NCI-H1436 (cell line): Measurements from ENCODE around the gene GNE.
"Not testable (repeated sequence)": the region's sequence is repeated elsewhere in the genome, so short reads cannot be mapped to it uniquely, and the experiment has no call there.

Experiments
- DNase-seq: peaks from one replicate; lab custom pipeline; 2025; lab: John Stamatoyannopoulos, UW

GNE gene

DNA sequence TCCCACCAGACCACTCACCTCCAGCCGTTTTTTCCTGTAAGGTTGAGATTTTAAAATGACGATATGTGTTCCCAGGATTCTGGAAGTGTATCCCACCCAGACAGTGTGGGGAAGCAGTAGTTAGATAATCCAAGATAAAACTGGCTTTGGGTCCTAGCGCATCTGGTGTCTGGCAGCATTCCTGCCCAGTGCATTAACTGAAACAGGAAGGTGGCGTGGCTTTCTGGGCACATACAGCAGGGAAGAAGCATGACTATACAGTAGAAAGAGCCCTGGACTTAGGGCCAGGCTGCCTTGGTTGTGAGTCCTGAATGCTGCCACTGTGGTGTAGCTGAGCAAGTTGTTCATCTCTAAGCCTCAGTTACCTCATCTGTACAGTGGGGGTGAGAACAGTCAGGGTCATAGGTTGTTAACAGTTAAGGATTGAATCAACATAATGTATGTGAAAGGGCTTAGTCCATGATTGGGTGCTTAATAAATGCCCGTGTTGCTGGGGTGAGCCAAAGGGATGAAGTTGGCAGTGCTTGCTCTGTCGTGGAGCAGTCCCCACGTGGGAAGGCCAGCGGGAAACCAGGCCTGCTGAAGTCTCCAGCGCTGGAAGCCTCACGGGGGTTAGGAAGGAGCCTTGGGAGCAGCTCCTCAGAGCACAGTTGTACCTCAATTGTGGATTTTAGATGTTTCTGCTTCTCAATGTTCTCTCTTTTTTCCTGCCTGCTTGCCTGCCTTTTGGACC, 49.6 kb downstream of the GNE start:
- DNase-seq = no peak

DNA sequence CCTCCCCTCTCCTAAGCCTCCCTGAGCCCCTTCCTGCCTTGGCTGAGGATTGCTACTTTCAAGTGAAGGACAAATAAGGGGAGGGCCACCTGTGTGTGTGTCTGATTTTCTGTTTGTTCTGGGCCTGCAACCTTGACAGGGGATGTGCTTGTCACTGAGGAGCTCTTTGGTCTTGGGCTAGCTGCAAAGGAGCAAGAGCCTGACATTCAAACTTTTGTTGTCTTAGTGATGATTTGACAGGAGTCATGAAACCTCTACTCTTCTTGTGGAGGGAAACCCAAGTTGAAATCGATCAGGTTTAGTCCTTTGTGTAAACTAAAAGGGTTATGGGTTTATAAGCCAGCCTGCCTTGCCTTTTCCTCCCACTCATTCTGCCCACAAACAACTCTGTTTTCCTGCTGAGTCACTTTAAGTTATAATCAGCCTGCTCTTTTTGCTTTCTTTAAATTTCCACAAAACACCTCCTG, 50.7 kb downstream of the GNE start:
- DNase-seq = no peak

DNA sequence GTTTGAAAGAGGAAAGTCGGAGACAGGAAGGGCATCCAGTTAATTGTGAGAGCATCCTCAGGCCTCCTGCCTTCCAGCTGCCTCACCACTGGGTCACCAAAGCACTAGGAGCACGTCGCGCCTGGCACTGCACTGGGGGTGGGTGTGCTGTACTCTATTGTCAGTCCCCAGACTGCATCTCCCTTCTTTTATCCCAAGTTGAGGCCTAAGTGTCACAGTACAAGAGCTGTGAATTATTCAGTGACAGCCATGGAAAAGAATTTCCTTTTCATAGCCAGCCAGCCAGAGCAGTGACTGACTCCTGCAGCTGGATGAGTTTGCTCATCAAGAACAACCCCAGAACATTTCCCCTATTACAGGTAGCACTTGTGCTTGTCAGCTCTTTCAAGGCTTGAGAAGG, 51.2 kb downstream of the GNE start:
- DNase-seq = no peak

DNA sequence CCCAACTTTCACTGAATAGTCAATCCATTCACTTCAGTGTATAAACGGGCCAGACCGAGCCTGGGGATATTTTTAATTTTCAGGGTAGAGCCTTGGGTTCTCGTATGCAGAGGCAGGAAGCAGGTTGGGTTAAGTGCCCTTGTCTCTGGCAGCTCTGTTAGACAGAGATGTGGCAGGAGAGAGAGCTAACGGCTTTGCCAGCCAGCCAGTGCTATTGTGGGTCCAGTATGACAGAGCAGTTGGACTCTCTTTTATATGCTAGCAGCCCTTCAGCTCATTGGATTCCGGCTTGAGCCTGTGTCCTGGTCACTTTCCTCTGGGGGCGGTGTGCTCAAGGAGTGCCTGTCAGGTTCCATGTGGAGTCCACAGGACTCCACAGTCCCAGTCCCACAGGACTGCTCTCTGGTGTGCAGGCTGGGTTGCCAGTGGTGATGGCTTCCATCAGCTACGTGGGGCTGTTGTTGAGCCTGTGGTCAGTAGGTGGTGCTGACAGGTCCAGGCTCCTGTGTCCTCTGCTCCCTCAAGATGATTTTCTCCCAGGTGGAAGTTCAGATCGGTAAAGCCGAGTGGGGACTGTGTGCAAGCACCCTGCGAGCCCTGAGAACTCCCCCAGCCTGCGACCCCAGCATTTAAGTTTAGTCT, 53.2 kb downstream of the GNE start:
- DNase-seq = no peak

DNA sequence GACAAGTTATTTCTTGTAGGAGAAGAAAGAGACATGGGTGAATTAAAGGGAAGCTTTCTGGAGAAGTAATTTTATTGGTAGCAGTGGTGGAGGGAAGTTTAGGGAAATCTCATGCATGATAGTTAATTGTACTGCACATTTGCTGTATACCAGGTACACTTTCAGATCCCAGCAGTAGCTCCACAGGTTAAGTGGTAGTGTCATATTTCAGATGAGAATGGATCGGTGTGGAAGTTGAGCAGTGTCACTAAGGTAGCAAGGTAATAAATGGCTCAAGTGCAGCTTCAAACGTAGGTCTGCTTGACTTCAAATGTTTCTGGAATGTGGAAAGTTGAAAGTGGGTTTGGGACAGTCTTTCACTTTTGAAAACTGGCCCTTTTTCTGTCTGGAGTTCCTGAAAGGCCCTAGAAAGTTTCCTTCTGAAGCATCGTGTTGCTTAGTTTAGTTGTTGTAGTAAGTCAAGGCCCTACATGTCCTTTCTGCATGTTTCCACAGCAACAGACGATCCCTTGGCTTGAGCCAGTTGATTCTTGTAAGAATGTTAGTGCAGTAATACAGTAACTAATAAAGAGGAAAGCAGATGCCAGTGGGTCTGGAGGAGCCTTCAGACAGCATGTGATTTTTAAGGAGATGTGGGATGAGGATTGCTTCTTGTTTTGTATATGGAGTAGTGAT, 63.8 kb downstream of the GNE start:
- DNase-seq = no peak

DNA sequence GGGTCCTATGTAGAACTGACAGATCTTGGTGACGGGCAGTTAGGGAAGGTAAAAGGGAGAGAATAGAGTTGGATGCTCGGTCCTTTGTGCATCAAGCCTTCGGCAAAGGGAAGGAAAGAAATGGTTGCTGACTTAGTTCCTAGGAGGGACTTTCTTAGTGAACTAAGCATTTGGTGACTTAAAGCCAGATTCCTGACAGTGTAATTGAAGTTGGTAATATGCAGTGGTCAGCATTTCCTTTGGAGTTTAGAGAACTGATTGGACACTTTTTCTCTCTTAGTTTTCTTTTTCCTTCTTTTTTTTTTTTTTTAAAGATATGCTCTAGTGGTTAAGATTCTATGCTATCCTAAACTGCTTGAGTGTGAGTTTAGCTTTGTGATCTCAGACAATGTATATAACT, 65.2 kb downstream of the GNE start:
- no peak for DNase-seq

DNA sequence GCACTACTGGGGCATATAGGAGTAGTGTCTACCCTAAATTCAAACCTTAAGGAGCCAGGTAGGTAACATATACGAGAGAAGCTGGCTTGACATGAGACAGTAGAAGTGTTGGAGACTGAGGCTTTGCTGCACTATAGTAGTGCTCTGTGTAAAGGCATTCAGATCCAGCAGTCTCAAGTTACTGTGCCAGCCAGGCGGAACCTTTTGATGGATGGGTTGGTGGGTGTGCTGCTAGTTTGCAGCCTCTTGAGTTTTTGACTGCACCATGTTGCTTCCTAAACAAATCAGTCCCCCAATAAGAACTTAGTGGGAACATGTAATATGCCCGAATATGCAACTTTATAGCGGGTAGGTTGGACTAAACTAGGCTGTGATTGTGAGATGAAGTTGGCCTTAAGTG, 66.1 kb downstream of the GNE start:
- no peak for DNase-seq

DNA sequence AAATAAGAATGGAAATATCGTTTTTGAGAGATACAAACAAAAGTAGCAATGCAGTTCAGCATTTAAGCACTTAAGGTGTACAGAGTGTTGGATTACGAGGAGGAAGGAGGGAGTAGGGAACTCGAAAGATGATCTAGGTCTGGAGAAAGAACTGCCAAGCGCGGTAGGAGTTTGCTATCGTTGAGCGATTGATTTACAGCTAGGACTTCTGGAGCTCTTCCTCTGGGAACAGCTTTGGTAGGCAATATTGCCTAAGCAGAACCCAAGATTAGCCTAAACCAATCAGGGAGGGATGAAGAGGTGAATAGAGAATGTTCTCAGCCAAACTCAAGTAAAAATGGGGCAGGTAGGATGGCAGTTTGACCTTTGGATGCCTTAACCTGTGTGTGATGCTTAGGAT, 66.6 kb downstream of the GNE start:
- no peak for DNase-seq

DNA sequence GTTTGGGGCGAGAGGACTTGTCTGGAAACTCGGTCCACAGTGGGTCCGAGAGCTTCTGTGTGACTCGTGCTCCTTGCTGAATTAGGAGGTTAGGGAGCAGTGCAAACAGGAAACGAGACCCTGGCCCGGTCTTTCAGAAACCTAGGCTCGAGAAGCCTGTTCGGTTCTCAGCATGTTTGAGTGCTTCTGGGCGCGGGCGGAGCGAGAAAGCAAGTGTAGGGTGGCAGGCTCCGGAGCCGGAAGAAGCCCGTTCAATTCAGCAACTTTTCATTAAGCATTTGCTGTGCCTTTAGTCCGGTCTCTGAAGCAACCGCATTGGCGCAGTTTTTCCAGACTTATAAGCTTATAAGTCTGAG, 67.0 kb downstream of the GNE start:
- no peak for DNase-seq

DNA sequence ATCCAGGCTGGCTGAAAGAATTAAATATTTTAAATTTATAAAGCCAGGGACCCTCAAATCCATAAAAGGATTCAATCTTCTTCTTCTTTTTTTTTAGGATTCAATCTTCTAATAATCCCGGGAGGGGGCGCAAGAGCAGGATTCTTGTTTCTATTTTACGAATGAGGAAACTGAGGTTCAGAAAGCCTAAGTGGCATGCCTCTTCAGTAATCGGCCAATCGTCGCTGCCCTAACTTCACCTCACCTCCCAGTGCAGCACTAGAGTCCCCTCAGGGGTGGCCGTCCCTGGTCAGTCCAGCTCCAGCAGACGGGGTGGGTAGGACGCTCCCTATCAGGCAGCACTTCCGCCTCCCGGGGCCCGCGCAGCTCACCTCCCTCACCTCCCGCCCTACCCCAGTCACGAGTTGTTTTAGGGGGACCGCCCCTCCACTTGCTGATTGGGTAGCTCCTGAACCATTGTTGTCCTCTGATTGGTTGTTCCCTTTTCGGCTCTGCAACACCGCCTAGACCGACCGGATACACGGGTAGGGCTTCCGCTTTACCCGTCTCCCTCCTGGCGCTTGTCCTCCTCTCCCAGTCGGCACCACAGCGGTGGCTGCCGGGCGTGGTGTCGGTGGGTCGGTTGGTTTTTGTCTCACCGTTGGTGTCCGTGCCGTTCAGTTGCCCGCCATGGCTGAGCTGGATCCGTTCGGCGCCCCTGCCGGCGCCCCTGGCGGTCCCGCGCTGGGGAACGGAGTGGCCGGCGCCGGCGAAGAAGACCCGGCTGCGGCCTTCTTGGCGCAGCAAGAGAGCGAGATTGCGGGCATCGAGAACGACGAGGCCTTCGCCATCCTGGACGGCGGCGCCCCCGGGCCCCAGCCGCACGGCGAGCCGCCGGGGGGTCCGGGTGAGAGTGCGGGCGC, 67.6 kb downstream of the GNE start, which contains the start of gene CLTA:
Gene CLTA (plus strand): TSS at position 534 of the 902 bp plus-strand sequence. CDS start 136 bp downstream, at position 670.
- peak; percentile 97 for DNase-seq

DNA sequence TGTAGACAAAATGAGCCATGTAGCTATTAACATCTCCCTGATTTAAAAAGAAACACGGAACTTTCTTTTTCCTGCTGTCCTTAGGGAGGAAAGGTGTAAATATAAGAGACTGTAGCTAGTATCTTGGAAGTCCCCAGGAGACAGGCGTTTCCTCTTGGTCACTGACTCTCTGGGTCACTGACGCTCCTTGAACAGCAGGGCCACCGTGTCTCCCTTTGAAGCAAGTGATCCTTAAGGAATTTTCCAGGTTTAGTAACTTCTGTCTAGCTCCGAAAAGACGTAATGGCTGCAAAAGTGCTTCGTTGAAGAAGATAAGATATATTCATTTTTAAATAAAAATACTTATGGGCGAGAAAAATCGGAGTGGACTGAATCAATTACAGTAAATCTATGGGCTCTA, 68.3 kb downstream of the GNE start:
- no peak for DNase-seq

DNA sequence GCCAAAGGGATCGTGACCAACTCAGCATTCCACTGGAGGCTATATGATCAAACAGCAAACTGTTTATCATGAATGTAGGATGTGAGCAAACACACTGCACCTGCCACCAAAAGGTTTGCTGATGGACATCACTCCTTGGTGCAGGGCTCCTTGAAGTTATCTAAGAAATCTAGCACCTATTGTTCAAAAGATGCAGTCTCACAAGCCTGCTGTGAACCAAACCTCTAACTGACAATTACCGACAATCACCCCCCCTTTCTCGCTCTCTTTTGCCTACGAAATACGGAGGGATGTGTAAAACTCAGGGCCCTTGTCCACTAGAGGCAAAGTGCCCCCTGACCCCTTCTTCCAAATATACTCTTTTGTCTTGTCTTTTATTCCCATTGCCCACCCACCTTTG, 70.0 kb downstream of the GNE start:
- no peak for DNase-seq

DNA sequence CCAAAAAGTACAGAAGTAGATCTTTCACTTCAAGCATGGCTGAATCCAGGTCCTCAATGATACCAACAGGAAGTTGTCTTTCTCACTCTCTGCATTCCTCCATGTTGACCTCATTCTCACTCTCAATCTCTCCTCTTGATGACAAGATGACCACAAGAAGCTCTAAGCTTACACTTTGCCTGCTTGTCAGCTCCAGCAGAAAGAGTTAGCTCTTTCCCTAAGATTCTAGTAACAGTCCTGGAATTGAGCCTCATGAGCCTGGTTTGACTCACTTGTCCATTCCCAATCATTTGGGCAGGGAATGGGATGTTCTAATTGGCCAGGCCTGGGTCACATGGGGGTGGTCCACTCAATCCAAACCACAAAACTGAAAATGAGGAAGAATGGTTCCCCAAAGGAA, 70.8 kb downstream of the GNE start:
- no peak for DNase-seq

DNA sequence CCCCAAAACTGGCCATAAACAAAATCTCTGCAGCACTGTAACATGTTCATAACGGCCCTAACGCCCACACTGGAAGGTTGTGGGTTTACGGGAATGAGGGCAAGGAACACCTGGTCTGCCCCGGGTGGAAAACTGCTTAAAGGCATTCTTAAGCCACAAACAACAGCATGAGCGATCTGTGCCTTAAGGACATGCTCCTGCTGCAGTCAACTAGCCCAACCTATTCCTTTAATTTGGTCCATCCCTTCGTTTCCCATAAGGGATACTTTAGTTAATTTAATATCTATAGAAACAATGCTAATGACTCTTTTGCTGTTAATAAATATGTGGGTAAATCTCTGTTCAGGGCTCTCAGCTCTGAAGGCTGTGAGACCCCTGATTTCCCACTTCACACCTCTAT, 78.0 kb downstream of the GNE start:
- not testable (repeated sequence) for DNase-seq

DNA sequence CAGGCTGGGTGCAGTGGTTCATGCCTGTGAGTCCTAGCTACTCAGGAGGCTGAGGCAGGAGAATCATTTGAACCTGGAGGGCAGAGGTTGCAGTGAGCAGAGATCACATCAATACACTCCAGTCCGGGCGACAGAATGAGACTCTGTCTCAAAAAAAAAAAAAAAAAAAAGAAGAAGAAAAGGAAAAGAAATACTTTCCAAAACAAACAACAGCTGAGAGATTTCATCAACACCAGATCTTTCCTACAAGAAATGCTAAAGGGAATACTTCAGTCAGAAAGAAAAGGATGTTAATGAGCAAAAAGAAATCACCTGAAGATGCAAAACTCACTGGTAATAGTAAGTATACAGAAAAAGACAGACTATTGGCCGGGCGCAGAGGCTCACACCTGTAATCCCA, 80.7 kb downstream of the GNE start:
- DNase-seq = no peak

DNA sequence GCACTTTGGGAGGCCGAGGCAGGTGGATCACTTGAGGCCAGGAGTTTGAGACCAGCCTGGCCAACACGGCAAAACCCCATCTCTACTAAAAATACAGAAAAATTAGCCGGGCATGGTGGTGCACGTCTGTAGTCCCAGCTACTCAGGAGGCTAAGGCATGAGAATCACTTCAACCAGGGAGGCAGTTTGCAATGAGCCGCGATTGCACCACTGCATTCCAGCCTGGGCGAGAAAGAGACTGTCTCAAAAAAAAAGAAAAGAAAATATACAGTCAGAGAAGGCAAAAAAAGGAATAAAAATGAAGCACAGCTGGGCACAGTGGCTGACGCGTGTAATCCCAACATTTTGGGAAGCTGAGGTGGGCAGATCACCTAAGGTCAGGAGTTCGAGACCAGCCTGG, 81.8 kb downstream of the GNE start:
- DNase-seq = not testable (repeated sequence)

DNA sequence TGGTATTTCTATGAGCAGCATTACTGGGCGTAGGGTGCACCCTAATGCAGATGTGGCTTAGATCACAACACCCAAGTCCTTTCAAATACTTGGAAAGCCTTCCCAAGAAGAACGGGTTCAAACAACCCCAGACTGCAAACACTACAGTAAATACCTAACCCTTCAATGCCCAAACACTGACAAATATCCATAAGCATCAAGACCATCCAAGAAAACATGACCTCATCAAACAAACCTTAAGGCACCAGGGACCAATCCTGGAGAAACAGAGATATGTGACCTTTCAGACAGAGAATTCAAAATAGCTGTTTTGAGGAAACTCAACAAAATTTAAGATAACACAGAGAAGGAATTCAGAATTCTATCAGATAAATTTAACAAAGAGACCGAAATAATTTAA, 83.0 kb downstream of the GNE start:
- not testable (repeated sequence) for DNase-seq

DNA sequence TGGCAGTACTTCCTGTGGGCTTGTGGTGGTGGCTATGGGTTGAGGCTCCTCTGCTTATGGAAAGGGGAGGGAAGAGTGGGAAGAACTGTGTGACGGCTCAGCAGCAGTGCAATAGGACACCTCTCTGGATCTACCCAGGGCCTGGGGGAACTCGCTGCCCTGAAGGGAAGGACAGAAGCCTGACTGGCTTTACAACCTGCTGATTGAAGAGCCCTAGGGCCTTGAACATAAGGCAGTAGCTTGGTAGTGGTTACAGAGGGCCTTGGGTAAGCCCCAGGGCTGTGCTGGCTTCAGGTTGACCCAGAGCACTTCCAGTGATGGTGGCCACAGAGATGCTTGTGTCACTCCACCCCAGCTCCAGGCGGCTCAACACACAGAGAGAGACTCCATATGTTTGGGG, 83.5 kb downstream of the GNE start:
- no peak for DNase-seq

DNA sequence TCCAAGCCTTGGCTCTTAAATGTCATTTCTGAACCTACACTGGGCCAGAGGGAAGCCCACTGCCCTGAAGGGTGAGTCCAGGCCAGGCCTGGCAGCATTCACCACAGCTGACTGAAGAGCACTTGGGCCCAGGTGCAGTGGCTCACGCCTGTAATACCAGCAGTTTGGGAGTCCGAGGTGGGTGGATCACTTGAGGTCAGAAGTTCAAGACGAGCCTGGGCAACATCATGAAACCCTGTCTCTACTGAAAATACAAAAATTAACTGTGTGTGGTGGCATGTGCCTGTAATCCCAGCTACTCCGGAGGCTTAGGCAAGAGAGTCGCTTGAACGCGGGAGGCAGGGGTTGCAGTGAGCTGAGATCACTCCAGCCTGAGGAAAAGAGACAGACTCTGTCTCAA, 84.0 kb downstream of the GNE start:
- DNase-seq = no peak

DNA sequence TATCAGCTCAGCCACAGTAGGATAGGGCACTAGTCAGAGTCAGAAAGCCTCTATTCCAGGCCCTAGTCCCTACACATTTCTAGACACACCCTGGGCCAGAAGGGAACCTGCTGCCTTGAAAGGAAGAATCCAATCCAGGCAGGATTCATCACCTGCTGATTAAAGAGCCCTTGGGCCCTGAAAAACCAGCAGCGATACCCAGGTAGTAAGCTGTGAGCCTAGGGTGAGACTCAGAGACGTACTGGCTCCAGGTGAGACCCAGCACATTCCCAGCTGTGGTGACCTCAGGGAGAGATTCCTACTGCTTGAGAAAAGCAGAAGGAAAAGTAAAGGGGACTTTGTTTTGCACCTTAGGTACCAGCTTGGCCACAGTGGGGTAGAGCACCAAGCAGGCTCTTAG, 84.4 kb downstream of the GNE start:
- DNase-seq = no peak

DNA sequence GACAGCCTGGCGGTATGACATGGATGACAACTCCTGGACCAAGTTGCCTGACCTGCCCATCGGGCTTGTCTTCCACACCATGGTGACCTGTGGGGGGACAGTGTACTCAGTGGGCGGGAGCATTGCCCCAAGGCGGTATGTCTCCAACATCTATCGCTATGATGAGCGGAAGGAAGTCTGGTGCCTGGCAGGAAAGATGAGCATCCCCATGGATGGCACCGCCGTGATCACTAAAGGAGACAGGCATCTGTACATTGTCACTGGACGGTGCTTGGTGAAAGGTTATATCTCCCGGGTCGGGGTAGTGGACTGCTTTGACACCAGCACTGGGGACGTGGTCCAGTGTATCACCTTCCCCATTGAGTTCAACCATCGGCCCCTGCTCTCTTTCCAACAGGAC, 87.7 kb downstream of the GNE start:
- no peak for DNase-seq

DNA sequence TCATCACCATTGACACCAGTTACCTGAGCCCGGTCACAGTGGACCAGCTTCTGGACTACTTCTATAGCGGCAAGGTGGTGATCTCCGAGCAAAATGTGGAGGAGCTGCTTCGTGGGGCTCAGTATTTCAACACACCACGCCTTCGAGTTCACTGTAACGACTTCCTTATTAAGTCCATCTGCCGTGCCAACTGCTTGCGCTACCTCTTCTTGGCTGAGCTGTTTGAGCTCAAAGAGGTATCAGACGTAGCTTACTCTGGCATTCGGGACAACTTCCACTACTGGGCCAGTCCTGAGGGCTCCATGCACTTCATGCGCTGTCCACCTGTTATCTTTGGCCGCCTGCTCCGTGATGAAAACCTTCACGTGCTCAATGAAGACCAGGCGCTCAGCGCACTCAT, 88.5 kb downstream of the GNE start:
- DNase-seq = no peak
